Activated T-helper 2 cell treated with anti-CD3 and anti-CD28 coated beads, Interferon-gamma antibody, Interleukin-2, Interleukin-4, amounts not matched to agents 10 μg/mL and 5 μg/mL and 100 μg/mL, durations not matched to agents 14 hours and 24 hours and 36 hours (primary cell): Measurements from ENCODE around the gene MESP2. TPM values are rescaled to one million over a fixed set of nuclear protein-coding genes. Genes with fewer than 3 reads are reported as not detected.

ENCODE experiments used
- DNase-seq: peaks from one replicate; pipeline ENCODE4 v3.0.0; 2021; ENCODE audit warnings: low spot score
- H3K27ac Mint-ChIP-seq: one replicate; pipeline ENCODE4 v1.8.0; 2021; ENCODE audit warnings: mixed read lengths
- H3K27me3 Mint-ChIP-seq: one replicate; pipeline ENCODE4 v1.8.0; 2021; ENCODE audit warnings: low read depth, mixed read lengths
- H3K36me3 Mint-ChIP-seq: one replicate; pipeline ENCODE4 v1.8.0; 2021; ENCODE audit warnings: low read depth, mixed read lengths
- H3K4me1 Mint-ChIP-seq: one replicate; pipeline ENCODE4 v1.8.0; 2021; ENCODE audit warnings: low read depth, mixed read lengths
- H3K4me3 Mint-ChIP-seq: one replicate; pipeline ENCODE4 v1.8.0; 2021; ENCODE audit warnings: low read depth, mild to moderate bottlenecking, moderate library complexity, mixed read lengths
- H3K9me3 Mint-ChIP-seq: one replicate; pipeline ENCODE4 v1.8.0; 2021; ENCODE audit warnings: mixed read lengths
- intact Hi-C: fragments of 100-400 bp; cut with micrococcal nuclease; formaldehyde crosslinking; loops from one replicate; pipeline ENCODE4 v1.15.1; 2023
- total RNA-seq: library from RNA; stranded (reverse); gene quantifications from 2 replicates; pipeline ENCODE4 v1.2.3, GENCODE V29; 2022

The MESP2 gene
- total RNA-seq, 1 donor from 2014 or later: 0.41 TPM

- H3K27ac Mint-ChIP-seq: no peak overlapping the region
- H3K27me3 Mint-ChIP-seq: peaks cover 11% of the 10 kb centered on the region
- peaks cover 14% of the 10 kb centered on the region for H3K4me1 Mint-ChIP-seq
- intact Hi-C loops: no loop called here
- peaks cover under 1% of the 10 kb centered on the region for H3K9me3 Mint-ChIP-seq
- no peak for DNase-seq
- H3K4me3 Mint-ChIP-seq: no peak overlapping the region
- peaks cover 6% of the 10 kb centered on the region for H3K36me3 Mint-ChIP-seq
Observed at GRCh38 chr15:89810837-89811236, 34.7 kb downstream of the MESP2 start.

GRCh38 chr15:89812011-89812846 lies 36.1 kb downstream of the MESP2 start:
- Mint-ChIP-seq H3K4me3 (no peak overlapping the region), H3K9me3 (peaks cover 6% of the 10 kb centered on the region), H3K27me3 (peaks cover 21% of the 10 kb centered on the region), H3K4me1 (peaks cover 18% of the 10 kb centered on the region), H3K36me3 (peaks cover 12% of the 10 kb centered on the region), H3K27ac (no peak overlapping the region)
- intact Hi-C loops: no loop called here
- no peak for DNase-seq

GRCh38 chr15:89812847-89813320 lies 36.8 kb downstream of the MESP2 start:
- peaks cover 18% of the 10 kb centered on the region for H3K4me1 Mint-ChIP-seq
- H3K27me3 Mint-ChIP-seq: peaks cover 25% of the 10 kb centered on the region
- H3K9me3 Mint-ChIP-seq: peaks cover 6% of the 10 kb centered on the region
- no peak for DNase-seq
- peaks cover 12% of the 10 kb centered on the region for H3K36me3 Mint-ChIP-seq
- no peak overlapping the region for H3K27ac Mint-ChIP-seq
- intact Hi-C loops: no loop called here
- no peak overlapping the region for H3K4me3 Mint-ChIP-seq

- intact Hi-C loops: no loop called here
- H3K4me1 Mint-ChIP-seq: peaks cover 18% of the 10 kb centered on the region
- H3K27me3 Mint-ChIP-seq: peaks cover 31% of the 10 kb centered on the region
- peaks cover 12% of the 10 kb centered on the region for H3K36me3 Mint-ChIP-seq
- peaks cover 6% of the 10 kb centered on the region for H3K9me3 Mint-ChIP-seq
- peak overlapping the region; percentile 26 for H3K4me3 Mint-ChIP-seq
- no peak for DNase-seq
- H3K27ac Mint-ChIP-seq: no peak overlapping the region
Observed at GRCh38 chr15:89813381-89814111, 37.4 kb downstream of the MESP2 start.

- Mint-ChIP-seq H3K4me3 (peak overlapping the region; percentile 26), H3K4me1 (peaks cover 18% of the 10 kb centered on the region)
- intact Hi-C loops: no loop called here
Observed at GRCh38 chr15:89814112-89814742, 38.1 kb downstream of the MESP2 start.

GRCh38 chr15:89815769-89816168 lies 39.6 kb downstream of the MESP2 start:
- peaks cover 6% of the 10 kb centered on the region for H3K9me3 Mint-ChIP-seq

More at GRCh38 chr15:89814112-89814742, 38.1 kb downstream of the MESP2 start:
- Mint-ChIP-seq H3K27me3 (peaks cover 31% of the 10 kb centered on the region), H3K36me3 (peaks cover 12% of the 10 kb centered on the region), H3K9me3 (peaks cover 6% of the 10 kb centered on the region), H3K27ac (no peak overlapping the region)
- DNase-seq: no peak

GRCh38 chr15:89817701-89818280 lies 41.7 kb downstream of the MESP2 start:
- no peak for DNase-seq
- intact Hi-C loops: no loop called here
- no peak overlapping the region for H3K4me3 Mint-ChIP-seq
- H3K27ac Mint-ChIP-seq: no peak overlapping the region
- H3K36me3 Mint-ChIP-seq: peaks cover 12% of the 10 kb centered on the region
- H3K27me3 Mint-ChIP-seq: peaks cover 42% of the 10 kb centered on the region
- peaks cover 20% of the 10 kb centered on the region for H3K4me1 Mint-ChIP-seq
- H3K9me3 Mint-ChIP-seq: peaks cover 6% of the 10 kb centered on the region

More at GRCh38 chr15:89815769-89816168, 39.6 kb downstream of the MESP2 start:
- peak overlapping the region; percentile 79 for H3K4me3 Mint-ChIP-seq
- H3K4me1 Mint-ChIP-seq: peaks cover 22% of the 10 kb centered on the region
- intact Hi-C loops: no loop called here
- DNase-seq: no peak
- peaks cover 36% of the 10 kb centered on the region for H3K27me3 Mint-ChIP-seq
- no peak overlapping the region for H3K27ac Mint-ChIP-seq
- peaks cover 12% of the 10 kb centered on the region for H3K36me3 Mint-ChIP-seq

- Mint-ChIP-seq H3K4me1 (peaks cover 19% of the 10 kb centered on the region), H3K27ac (no peak overlapping the region), H3K4me3 (no peak overlapping the region), H3K27me3 (peaks cover 42% of the 10 kb centered on the region), H3K36me3 (peaks cover 12% of the 10 kb centered on the region), H3K9me3 (peaks cover 6% of the 10 kb centered on the region)
- intact Hi-C loops: no loop called here
- DNase-seq: no peak
Observed at GRCh38 chr15:89818287-89818686, 42.2 kb downstream of the MESP2 start.

- Mint-ChIP-seq H3K27me3 (peaks cover 30% of the 10 kb centered on the region), H3K4me3 (no peak overlapping the region), H3K4me1 (peaks cover 12% of the 10 kb centered on the region), H3K36me3 (peaks cover 5% of the 10 kb centered on the region), H3K27ac (no peak overlapping the region), H3K9me3 (peaks cover 4% of the 10 kb centered on the region)
- DNase-seq: no peak
- intact Hi-C loops: no loop called here
Observed at GRCh38 chr15:89820666-89821611, 44.8 kb downstream of the MESP2 start.

GRCh38 chr15:89822026-89822425 lies 45.9 kb downstream of the MESP2 start:
- no peaks in the 10 kb centered on the region for H3K36me3 Mint-ChIP-seq
- intact Hi-C loops: no loop called here
- peaks cover 8% of the 10 kb centered on the region for H3K4me1 Mint-ChIP-seq
- no peak overlapping the region for H3K4me3 Mint-ChIP-seq
- H3K9me3 Mint-ChIP-seq: no peaks in the 10 kb centered on the region
- H3K27me3 Mint-ChIP-seq: peaks cover 21% of the 10 kb centered on the region
- DNase-seq: no peak
- H3K27ac Mint-ChIP-seq: no peak overlapping the region

- no peak for DNase-seq
- H3K27me3 Mint-ChIP-seq: peaks cover 18% of the 10 kb centered on the region
- H3K4me1 Mint-ChIP-seq: peaks cover 8% of the 10 kb centered on the region
- no peak overlapping the region for H3K27ac Mint-ChIP-seq
- no peaks in the 10 kb centered on the region for H3K36me3 Mint-ChIP-seq
- intact Hi-C loops: no loop called here
- no peak overlapping the region for H3K4me3 Mint-ChIP-seq
- no peaks in the 10 kb centered on the region for H3K9me3 Mint-ChIP-seq
Observed at GRCh38 chr15:89822611-89822950, 46.4 kb downstream of the MESP2 start.
